Ovary (tissue), 9 donors: ENCODE data around the gene S100A2. TPM values are rescaled to one million over a fixed set of nuclear protein-coding genes. Genes with fewer than 3 reads are reported as not detected.

Experiments used
- DNase-seq, 5 donors: peaks; one replicate each; pipeline ENCODE4 v3.0.0-alpha.2; 2019 to 2020
- H3K27ac ChIP-seq, 2 donors: fragments of 200-600 bp; one replicate each; pipeline versions ENCODE4 v1.5.1 to v1.8.0; 2019 to 2022
- H3K27me3 ChIP-seq: fragments of 200-600 bp; one replicate; pipeline ENCODE4 v1.8.0; 2022
- H3K36me3 ChIP-seq: fragments of 200-600 bp; sonication (generic); one replicate; pipeline ENCODE4 v1.5.1; 2019
- H3K4me1 ChIP-seq: one replicate; pipeline ENCODE4 v1.8.1; 2013; ENCODE audit warnings: mild to moderate bottlenecking, moderate library complexity; ENCODE audit not compliant: insufficient read depth
- H3K4me3 ChIP-seq: fragments of 200-600 bp; sonication (generic); one replicate; pipeline ENCODE4 v1.5.1; 2017
- H3K9me3 ChIP-seq, 2 donors: fragments of 200-600 bp in 1 of 2; sonication (generic) in 1 of 2; one replicate each; pipeline versions ENCODE4 v1.5.1 to v1.8.1; 2013 to 2019; ENCODE audit warnings: mild to moderate bottlenecking in 1 of 2, moderate library complexity in 1 of 2
- CTCF ChIP-seq, 3 donors: fragments of 450-650 bp in 2 of 3; fragments of 200-600 bp in 1 of 3; IDR thresholded peaks; one replicate each; pipeline versions ENCODE4 v1.5.1 to v1.8.0; 2016 to 2022; ENCODE audit warnings: antibody characterized with exemption in 3 of 3, mild to moderate bottlenecking in 1 of 3
- EP300 ChIP-seq: sonication (generic); formaldehyde crosslinking; IDR thresholded peaks from one replicate; pipeline ENCODE4 v1.6.1; 2017; ENCODE audit warnings: antibody characterized with exemption
- POLR2A ChIP-seq: fragments of 450-650 bp; IDR thresholded peaks from one replicate; pipeline ENCODE4 v1.6.1; 2017; ENCODE audit warnings: antibody characterized with exemption, mild to moderate bottlenecking, moderate library complexity
- WGBS, 3 donors: extraction: QIAGEN DNeasy Blood & Tissue Kit in 1 of 3; methylation state at CpG; one replicate each; pipeline versions ENCODE4 v1.1.5 to v1.1.7; 2013 to 2017; 5-methylcytosine and 5-hydroxymethylcytosine counted together
- intact Hi-C, 4 donors: fragments of 100-400 bp; cut with DNase I; formaldehyde crosslinking; loops; one replicate each; pipeline versions ENCODE4 v1.11.0 to v1.15.1; 2022 to 2023
- polyA plus RNA-seq, 2 donors: library from polyadenylated mRNA; stranded (reverse); fragments of 200-250 nt in 1 of 2; fragments of 350-450 nt in 1 of 2; fragmentation: Illumina TruSeq in 1 of 2; extraction: RNeasy Lipid Tissue Mini Kit (QIAGEN cat#74804) in 1 of 2; gene quantifications; one replicate each; pipeline ENCODE4 v1.2.3, GENCODE V29; 2013 to 2014
- total RNA-seq, 7 donors: library from RNA; depleted of rRNA in 2 of 7; stranded (reverse); fragments of >200 nt in 2 of 7; fragmentation: NEBNext Ultra II Directional in 3 of 7; extraction: Animal tissue kit (Norgen Biotek cat#: 25700) in 3 of 7; gene quantifications; one replicate each; pipeline versions ENCODE4 v1.1.0 to v1.2.4, GENCODE V29; 2016 to 2023
- donor health status: DM: no; HTN: no; CAD: no; lungs with moderate emphysema.
- donor health status: DM: no; HTN: no; CAD: no.
- donor health status: Bipolar disorder and iron deficiency.
- donor health status: DM: yes; HTN: yes; CAD: no.
- donor health status: DM: no; HTN: no; CAD: no.
- donor health status: DM: yes; HTN: yes; CAD: no.

S100A2 gene
- total and polyA plus RNA-seq, 9 donors, result 0.61 to 4.0 (median 1.8) TPM; not detected in 2

- Histone ChIP-seq H3K4me1 (peaks cover 30% of the 10 kb centered on the region), H3K4me3 (no peak overlapping the region), H3K27ac (peak overlapping the region; percentile 84 to 93), H3K27me3 (no peaks in the 10 kb centered on the region), H3K36me3 (no peaks in the 10 kb centered on the region), H3K9me3 (no peaks in the 10 kb centered on the region)
- intact Hi-C loops, result loop anchor here in 1 of 4 donors (2.0 kb wide), 1 partner anchor 59 kb away; no protein-coding TSS in a partner anchor
- WGBS, 3 donors, result 66 to 78% (median 73%) methylated on average over 4 to 5 of the region's 5 CpGs
- no peak for DNase-seq
- TF ChIP-seq EP300 (no peak), CTCF (IDR thresholded peaks at IDR 0.05) (no peak), POLR2A (no peak)
Measured at GRCh38 chr1:153613406-153613805, 47.8 kb upstream of the S100A2 start.

- H3K9me3 ChIP-seq, result no peaks in the 10 kb centered on the region
- DNase-seq, result peak; percentile 81 to 86 (median 82)
- peak within 1 kb of the TSS; percentile 84 to 93 for H3K27ac ChIP-seq
- H3K4me1 ChIP-seq, result peaks cover 36% of the 10 kb centered on the region
- WGBS, 3 donors, result 1 to 27% (median 6%) methylated on average over 9 of the region's 9 CpGs
- peak within 1 kb of the TSS; percentile 74 for H3K4me3 ChIP-seq
- H3K27me3 ChIP-seq, result no peaks in the 10 kb centered on the region
- no peaks in the 10 kb centered on the region for H3K36me3 ChIP-seq
- intact Hi-C loops, result loop anchor here in 1 of 4 donors (2.0 kb wide), 1 partner anchor 60 kb away; no protein-coding TSS in a partner anchor
- TF ChIP-seq POLR2A (peak; percentile 76), CTCF (IDR thresholded peaks at IDR 0.05) (no peak), EP300 (no peak)
Measured at GRCh38 chr1:153612755-153613331, 47.2 kb upstream of the S100A2 start, which contains the start of gene S100A16. S100A16 (minus strand) TSS chr1:153613137; CDS start chr1:153608151, 4,986 bp downstream.

- Histone ChIP-seq H3K4me1 (peaks cover 34% of the 10 kb centered on the region), H3K4me3 (peak overlapping the region; percentile 74), H3K27ac (peak overlapping the region; percentile 84 to 93), H3K36me3 (no peaks in the 10 kb centered on the region), H3K27me3 (no peaks in the 10 kb centered on the region), H3K9me3 (no peaks in the 10 kb centered on the region)
- 8 to 14% (median 12%) methylated on average over 11 of the region's 11 CpGs for WGBS, 3 donors
- intact Hi-C loops, result loop anchor here in 1 of 4 donors (2.0 kb wide), 1 partner anchor 61 kb away; no protein-coding TSS in a partner anchor
- peak in 3 of 5 donors; percentile 60 to 66 (median 64) for DNase-seq
- TF ChIP-seq EP300 (no peak), CTCF (IDR thresholded peaks at IDR 0.05) (no peak), POLR2A (no peak)
Measured at GRCh38 chr1:153612111-153612754, 46.6 kb upstream of the S100A2 start.

- Histone ChIP-seq H3K27ac (peak overlapping the region in 1 of 2 donors; percentile 84), H3K27me3 (no peaks in the 10 kb centered on the region), H3K4me1 (peaks cover 30% of the 10 kb centered on the region), H3K4me3 (peak overlapping the region; percentile 74), H3K36me3 (no peaks in the 10 kb centered on the region), H3K9me3 (no peaks in the 10 kb centered on the region)
- no peak for TF ChIP-seq CTCF (IDR thresholded peaks at IDR 0.05)
- TF ChIP-seq EP300, result no peak
- TF ChIP-seq POLR2A, result no peak
- DNase-seq, result no peak
- intact Hi-C loops, result no loop called here
- 28 to 53% (median 44%) methylated on average over 1 of the region's 1 CpG for WGBS, 3 donors
Measured at GRCh38 chr1:153611356-153611755, 45.7 kb upstream of the S100A2 start.
